Sigmoid colon (tissue), 4 donors: ENCODE measurements around the gene DDX23.

Experiments used
- EP300 ChIP-seq, 4 donors: sonication (generic); formaldehyde crosslinking; IDR thresholded peaks; one replicate each; pipeline ENCODE4 v1.6.1; 2017; ENCODE audit warnings: antibody characterized with exemption in 4 of 4
- POLR2A ChIP-seq, 2 donors: fragments of 450-650 bp; IDR thresholded peaks; one replicate each; pipeline ENCODE4 v1.6.1; 2016; ENCODE audit warnings: antibody characterized with exemption in 2 of 2, mild to moderate bottlenecking in 2 of 2, moderate library complexity in 2 of 2
- POLR2AphosphoS5 ChIP-seq, 4 donors: sonication (generic); formaldehyde crosslinking; IDR thresholded peaks; one replicate each; pipeline ENCODE4 v1.6.1; 2017; ENCODE audit warnings: antibody characterized with exemption in 4 of 4
- TF ChIP-seq, protein P1 (sequence below), 4 experiments: fragments of 450-650 bp in 3 of 4; fragments of 200-600 bp in 1 of 4; IDR thresholded peaks; one replicate each; pipeline ENCODE4 v1.5.1; 2016 to 2019; ENCODE audit warnings: antibody characterized with exemption in 4 of 4, mild to moderate bottlenecking in 3 of 4, moderate library complexity in 2 of 4

DNA sequence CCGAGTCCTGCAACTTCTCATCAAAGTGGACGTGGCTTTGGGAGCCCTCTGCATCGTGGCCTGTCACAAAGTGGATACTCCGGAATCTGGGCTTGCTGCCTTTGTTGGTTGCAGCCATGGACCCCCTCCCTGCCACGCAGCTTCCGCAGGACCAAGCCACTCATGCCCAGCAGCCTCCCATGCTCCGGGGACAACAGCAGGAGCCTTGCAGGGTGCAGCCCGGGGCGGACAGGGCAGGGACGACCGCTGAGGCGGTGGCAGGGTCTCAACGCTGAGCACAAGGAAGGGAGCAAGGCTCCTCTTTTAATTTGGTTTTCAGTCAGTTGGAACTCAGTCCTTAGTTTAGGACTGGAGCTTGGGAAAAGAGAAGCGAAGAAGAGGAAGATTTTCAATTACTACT is 51.0 kb downstream of the DDX23 start:
- TF ChIP-seq, protein P1, sequence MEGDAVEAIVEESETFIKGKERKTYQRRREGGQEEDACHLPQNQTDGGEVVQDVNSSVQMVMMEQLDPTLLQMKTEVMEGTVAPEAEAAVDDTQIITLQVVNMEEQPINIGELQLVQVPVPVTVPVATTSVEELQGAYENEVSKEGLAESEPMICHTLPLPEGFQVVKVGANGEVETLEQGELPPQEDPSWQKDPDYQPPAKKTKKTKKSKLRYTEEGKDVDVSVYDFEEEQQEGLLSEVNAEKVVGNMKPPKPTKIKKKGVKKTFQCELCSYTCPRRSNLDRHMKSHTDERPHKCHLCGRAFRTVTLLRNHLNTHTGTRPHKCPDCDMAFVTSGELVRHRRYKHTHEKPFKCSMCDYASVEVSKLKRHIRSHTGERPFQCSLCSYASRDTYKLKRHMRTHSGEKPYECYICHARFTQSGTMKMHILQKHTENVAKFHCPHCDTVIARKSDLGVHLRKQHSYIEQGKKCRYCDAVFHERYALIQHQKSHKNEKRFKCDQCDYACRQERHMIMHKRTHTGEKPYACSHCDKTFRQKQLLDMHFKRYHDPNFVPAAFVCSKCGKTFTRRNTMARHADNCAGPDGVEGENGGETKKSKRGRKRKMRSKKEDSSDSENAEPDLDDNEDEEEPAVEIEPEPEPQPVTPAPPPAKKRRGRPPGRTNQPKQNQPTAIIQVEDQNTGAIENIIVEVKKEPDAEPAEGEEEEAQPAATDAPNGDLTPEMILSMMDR (IDR thresholded peaks at IDR 0.05) = no peak
- TF ChIP-seq POLR2AphosphoS5 (IDR thresholded peaks at IDR 0.05) (no peak), POLR2A (IDR thresholded peaks at IDR 0.05) (no peak), EP300 (IDR thresholded peaks at IDR 0.05) (no peak)
